ENCODE results near the gene NPL.
A peak's percentile ranks its signal among the peaks of the same experiment; 100 is the strongest.

Gene NPL

GRCh38 chr1:182861994-182862393 lies 72.4 kb downstream of the NPL start:
- Histone ChIP-seq H3K27me3 (ENCODE audit: insufficient read depth, low read length, poor library complexity) (no peaks in the 10 kb centered on the region), H3K9me3 (ENCODE audit: insufficient read depth, low read length, severe bottlenecking) (no peaks in the 10 kb centered on the region), H3K79me2 (ENCODE audit: insufficient read depth, low read length) (peaks cover 67% of the 10 kb centered on the region), H3K27ac (ENCODE audit: low read length) (no peak overlapping the region), H2AFZ (ENCODE audit: low read depth, low read length) (no peak overlapping the region), H3K36me3 (ENCODE audit: insufficient read depth, low read length) (peaks cover 99% of the 10 kb centered on the region), H3K4me3 (ENCODE audit: low read depth in 1 of 2, low read length in 2 of 2) (no peak overlapping the region), H4K20me1 (ENCODE audit: insufficient read depth, low read length) (peaks cover 43% of the 10 kb centered on the region; the same call in 1 of the 2 replicates), H3K9ac (ENCODE audit: low read depth, low read length) (no peak overlapping the region), H3K4me1 (ENCODE audit: insufficient read depth, low read length) (no peaks in the 10 kb centered on the region), H3K4me2 (ENCODE audit: insufficient read depth, low read length) (no peak overlapping the region)
- ATAC-seq (ENCODE audit: insufficient read depth, low read depth) (no peak), DNase-seq (no peak)
- no peak for TF ChIP-seq CTCF (IDR thresholded peaks at IDR 0.05; ENCODE audit: borderline replicate concordance, extremely low read depth, low read length, poor library complexity, severe bottlenecking)
- TF ChIP-seq EZH2 (IDR thresholded peaks at IDR 0.05; ENCODE audit: borderline replicate concordance, low read depth, low read length, severe bottlenecking), result no peak

- DNase-seq (no peak), ATAC-seq (ENCODE audit: insufficient read depth, low read depth) (0 out of 3 replicates have a peak, but pooled peaks have one; percentile 10)
- peaks cover 39% of the 10 kb centered on the region; the same call in 1 of the 2 replicates for H4K20me1 ChIP-seq (ENCODE audit: insufficient read depth, low read length)
- H2AFZ ChIP-seq (ENCODE audit: low read depth, low read length), result no peak overlapping the region
- H3K27ac ChIP-seq (ENCODE audit: low read length), result no peak overlapping the region
- no peaks in the 10 kb centered on the region for H3K9me3 ChIP-seq (ENCODE audit: insufficient read depth, low read length, severe bottlenecking)
- peaks cover 62% of the 10 kb centered on the region for H3K79me2 ChIP-seq (ENCODE audit: insufficient read depth, low read length)
- TF ChIP-seq CTCF (IDR thresholded peaks at IDR 0.05; ENCODE audit: borderline replicate concordance, extremely low read depth, low read length, poor library complexity, severe bottlenecking) (no peak), EZH2 (IDR thresholded peaks at IDR 0.05; ENCODE audit: borderline replicate concordance, low read depth, low read length, severe bottlenecking) (no peak)
- no peak overlapping the region for H3K4me2 ChIP-seq (ENCODE audit: insufficient read depth, low read length)
- no peaks in the 10 kb centered on the region for H3K27me3 ChIP-seq (ENCODE audit: insufficient read depth, low read length, poor library complexity)
- no peak overlapping the region for H3K4me3 ChIP-seq (ENCODE audit: low read depth in 1 of 2, low read length in 2 of 2)
- peaks cover 99% of the 10 kb centered on the region for H3K36me3 ChIP-seq (ENCODE audit: insufficient read depth, low read length)
- no peak overlapping the region for H3K9ac ChIP-seq (ENCODE audit: low read depth, low read length)
- H3K4me1 ChIP-seq (ENCODE audit: insufficient read depth, low read length), result no peaks in the 10 kb centered on the region
Measured at GRCh38 chr1:182862827-182863226, 73.3 kb downstream of the NPL start.

- Histone ChIP-seq H2AFZ (ENCODE audit: low read depth, low read length) (no peak overlapping the region), H3K27ac (ENCODE audit: low read length) (no peak overlapping the region), H3K4me2 (ENCODE audit: insufficient read depth, low read length) (no peak overlapping the region), H3K27me3 (ENCODE audit: insufficient read depth, low read length, poor library complexity) (no peaks in the 10 kb centered on the region), H4K20me1 (ENCODE audit: insufficient read depth, low read length) (peaks cover 33% of the 10 kb centered on the region; the same call in 1 of the 2 replicates), H3K4me1 (ENCODE audit: insufficient read depth, low read length) (no peaks in the 10 kb centered on the region), H3K79me2 (ENCODE audit: insufficient read depth, low read length) (peaks cover 57% of the 10 kb centered on the region), H3K4me3 (ENCODE audit: low read depth in 1 of 2, low read length in 2 of 2) (no peak overlapping the region), H3K9ac (ENCODE audit: low read depth, low read length) (no peak overlapping the region), H3K9me3 (ENCODE audit: insufficient read depth, low read length, severe bottlenecking) (no peaks in the 10 kb centered on the region), H3K36me3 (ENCODE audit: insufficient read depth, low read length) (peaks cover 99% of the 10 kb centered on the region)
- ATAC-seq (ENCODE audit: insufficient read depth, low read depth) (no peak; the same call in 2 of the 3 replicates), DNase-seq (no peak)
- TF ChIP-seq CTCF (IDR thresholded peaks at IDR 0.05; ENCODE audit: borderline replicate concordance, extremely low read depth, low read length, poor library complexity, severe bottlenecking), result no peak
Measured at GRCh38 chr1:182863940-182864339, 74.4 kb downstream of the NPL start.

GRCh38 chr1:182867861-182868260 lies 78.3 kb downstream of the NPL start:
- no peak for DNase-seq
- Histone ChIP-seq H3K36me3 (ENCODE audit: insufficient read depth, low read length) (peaks cover 99% of the 10 kb centered on the region), H3K4me2 (ENCODE audit: insufficient read depth, low read length) (no peak overlapping the region), H3K79me2 (ENCODE audit: insufficient read depth, low read length) (peaks cover 44% of the 10 kb centered on the region), H3K9ac (ENCODE audit: low read depth, low read length) (no peak overlapping the region), H4K20me1 (ENCODE audit: insufficient read depth, low read length) (peaks cover 33% of the 10 kb centered on the region), H3K4me1 (ENCODE audit: insufficient read depth, low read length) (no peaks in the 10 kb centered on the region), H3K27me3 (ENCODE audit: insufficient read depth, low read length, poor library complexity) (no peaks in the 10 kb centered on the region), H3K27ac (ENCODE audit: low read length) (no peak overlapping the region), H3K4me3 (ENCODE audit: low read depth in 1 of 2, low read length in 2 of 2) (no peak overlapping the region), H2AFZ (ENCODE audit: low read depth, low read length) (no peak overlapping the region), H3K9me3 (ENCODE audit: insufficient read depth, low read length, severe bottlenecking) (no peaks in the 10 kb centered on the region)
- ATAC-seq (ENCODE audit: insufficient read depth, low read depth), result no peak
- no peak for TF ChIP-seq EZH2 (IDR thresholded peaks at IDR 0.05; ENCODE audit: borderline replicate concordance, low read depth, low read length, severe bottlenecking)
- TF ChIP-seq CTCF (IDR thresholded peaks at IDR 0.05; ENCODE audit: borderline replicate concordance, extremely low read depth, low read length, poor library complexity, severe bottlenecking), result no peak
